GM18511 (cell line): ENCODE data around the gene RNF4.
A peak's percentile ranks its signal among the peaks of the same experiment; 100 is the strongest.

Source experiments
- ATAC-seq: cut with Tn5 transposase; IDR thresholded peaks from one replicate; pipeline ENCODE4 v1.9.1; 2021; ENCODE audit warnings: mild to moderate bottlenecking, moderate library complexity; ENCODE audit not compliant: unreplicated experiment

RNF4 gene

DNA sequence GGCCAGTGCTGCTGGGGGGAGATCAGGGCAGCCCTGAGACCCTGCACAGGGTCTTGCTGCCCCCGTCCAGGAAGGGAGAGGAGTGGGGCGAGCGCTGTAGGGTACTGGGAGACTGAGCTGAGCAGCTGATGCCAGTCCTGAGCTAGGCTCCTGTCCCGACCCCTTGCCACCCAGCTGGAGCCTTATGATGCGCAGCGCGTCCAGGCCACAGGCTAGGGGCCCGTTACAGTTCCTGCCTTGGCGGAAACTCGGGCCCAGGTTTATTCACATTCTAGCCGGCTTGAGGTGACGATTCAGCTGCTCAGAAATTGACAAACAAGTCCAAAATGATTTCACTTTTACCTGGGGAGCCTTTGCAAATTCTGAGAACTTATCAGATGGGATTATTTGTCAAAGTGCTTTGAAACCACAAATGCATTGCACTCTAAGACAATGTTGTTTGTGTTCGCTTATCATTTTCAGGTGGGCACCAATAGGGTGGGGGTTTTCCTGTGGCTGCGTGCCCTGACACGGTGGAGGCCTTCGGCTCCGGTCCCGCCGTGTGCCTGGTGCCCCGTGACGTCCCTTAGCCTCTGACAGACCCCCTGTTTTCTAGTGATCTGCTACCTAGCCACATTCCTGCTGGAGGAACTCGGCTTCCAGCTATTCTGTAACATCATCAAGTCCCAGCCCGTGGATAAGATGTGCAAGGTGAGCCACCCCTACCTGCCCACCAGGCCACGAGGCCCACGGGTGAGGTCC, 31.3 kb upstream of the RNF4 start:
- ATAC-seq: no peak

DNA sequence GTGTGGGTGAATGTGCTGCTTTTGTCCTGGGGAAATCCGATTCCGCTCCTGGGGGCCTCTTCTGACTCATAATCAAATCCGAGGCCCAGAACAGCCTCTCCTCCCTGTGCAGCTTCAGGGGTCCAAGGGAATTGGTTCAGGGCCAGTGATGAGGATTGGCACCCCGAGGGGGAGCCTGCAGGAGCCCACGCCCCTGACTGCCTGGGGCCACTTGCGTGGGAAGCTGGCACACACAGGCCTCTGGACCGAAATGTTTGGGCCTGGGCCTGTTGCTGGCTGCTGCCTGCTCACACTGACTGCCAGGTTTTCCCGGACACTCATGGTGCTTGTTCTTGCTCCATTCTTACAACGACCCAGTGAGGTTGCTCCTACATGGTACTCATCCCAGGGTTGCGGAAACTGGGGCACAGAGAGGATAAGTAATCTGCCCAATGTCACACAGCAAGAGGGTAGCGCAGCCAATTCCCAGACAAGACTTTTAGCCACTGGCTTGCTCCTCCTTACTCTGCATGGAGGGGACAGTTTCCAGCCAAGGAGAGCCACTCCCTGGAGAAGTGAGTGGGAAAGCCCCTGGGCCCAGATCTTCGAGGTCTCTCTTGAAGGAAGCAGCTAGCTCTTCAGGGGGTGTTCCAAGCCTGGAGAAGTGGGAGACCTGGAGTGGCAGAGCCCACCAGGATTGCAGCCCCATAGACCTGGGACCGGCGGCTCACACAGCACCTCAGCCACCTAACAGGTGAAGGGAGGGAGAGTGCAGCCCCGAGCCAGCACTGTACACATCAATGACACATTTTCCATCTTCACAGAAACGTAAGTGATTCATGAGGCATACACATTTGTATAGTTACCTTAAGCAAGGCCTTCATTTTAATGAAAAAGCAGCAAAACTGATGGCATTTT, 29.8 kb upstream of the RNF4 start:
- no peak for ATAC-seq

GRCh38 chr4:2441393-2442174, 27.3 kb upstream of the RNF4 start:
- ATAC-seq: peak; percentile 87

DNA sequence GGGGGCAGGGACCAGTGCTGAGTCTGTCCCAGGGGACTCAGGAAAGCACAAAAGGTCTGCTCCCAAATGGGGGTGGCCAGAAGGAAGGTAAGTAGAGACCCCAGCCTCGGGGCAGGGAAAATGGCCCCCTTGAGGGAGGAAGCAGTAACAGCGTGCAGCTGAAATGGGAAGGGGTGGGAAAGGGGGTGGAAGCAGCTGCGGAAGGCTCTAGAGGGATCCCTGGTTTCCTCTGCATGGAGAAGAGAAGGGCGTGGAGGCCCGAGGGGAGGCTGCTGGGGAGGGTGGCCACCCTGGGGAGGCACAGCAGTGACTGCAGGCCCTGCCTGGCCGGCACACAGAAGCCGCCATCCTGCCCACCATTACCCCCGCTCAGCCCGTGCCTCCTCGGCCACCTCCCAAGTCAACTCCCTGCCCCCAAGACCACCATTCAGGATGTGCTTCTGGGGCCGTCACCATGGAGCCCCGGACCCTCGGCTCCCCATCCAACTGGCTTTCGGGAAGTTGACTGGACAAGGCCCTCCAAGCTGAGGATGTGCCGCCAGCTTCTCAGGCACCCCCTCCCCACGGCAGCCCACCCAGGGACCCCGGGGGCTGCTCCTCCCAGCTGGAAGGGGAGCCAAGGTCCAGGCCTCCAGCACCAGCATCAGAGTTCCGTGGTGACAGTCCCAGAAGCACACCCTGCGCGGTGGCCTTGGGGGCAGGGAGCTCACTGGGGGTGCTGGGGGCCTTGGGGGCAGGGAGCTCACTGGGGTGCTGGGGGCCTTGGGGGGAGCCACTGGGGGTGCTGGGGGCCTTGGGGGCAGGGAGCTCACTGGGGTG, 26.5 kb upstream of the RNF4 start:
- ATAC-seq: no peak

- ATAC-seq: no peak
These were observed 25.7 kb upstream of the RNF4 start for GRCh38 chr4:2443061-2443730.

- no peak for ATAC-seq
These were observed 24.8 kb upstream of the RNF4 start for GRCh38 chr4:2443956-2444740.

DNA sequence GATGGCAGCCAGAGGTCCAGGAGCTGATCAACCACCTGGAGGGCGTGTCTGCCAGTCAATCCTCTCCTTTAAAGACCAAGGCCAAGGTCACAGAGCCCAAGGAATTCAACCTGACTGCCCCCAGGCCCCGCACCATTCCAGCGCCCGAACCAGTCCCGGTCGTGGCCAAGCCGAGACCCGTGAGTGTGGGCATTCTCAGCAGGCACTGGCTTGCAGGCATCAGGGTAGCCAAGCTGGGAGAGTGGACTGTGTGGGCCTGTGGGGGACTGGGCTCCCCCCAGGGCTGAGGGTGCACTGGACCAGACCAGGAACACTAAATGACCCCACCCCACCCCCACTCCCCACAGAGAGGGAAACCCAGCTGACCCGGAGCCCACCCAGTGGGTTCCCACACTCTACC, 23.8 kb upstream of the RNF4 start:
- no peak for ATAC-seq

- no peak for ATAC-seq
These were observed 23.3 kb upstream of the RNF4 start for GRCh38 chr4:2445571-2445970.

DNA sequence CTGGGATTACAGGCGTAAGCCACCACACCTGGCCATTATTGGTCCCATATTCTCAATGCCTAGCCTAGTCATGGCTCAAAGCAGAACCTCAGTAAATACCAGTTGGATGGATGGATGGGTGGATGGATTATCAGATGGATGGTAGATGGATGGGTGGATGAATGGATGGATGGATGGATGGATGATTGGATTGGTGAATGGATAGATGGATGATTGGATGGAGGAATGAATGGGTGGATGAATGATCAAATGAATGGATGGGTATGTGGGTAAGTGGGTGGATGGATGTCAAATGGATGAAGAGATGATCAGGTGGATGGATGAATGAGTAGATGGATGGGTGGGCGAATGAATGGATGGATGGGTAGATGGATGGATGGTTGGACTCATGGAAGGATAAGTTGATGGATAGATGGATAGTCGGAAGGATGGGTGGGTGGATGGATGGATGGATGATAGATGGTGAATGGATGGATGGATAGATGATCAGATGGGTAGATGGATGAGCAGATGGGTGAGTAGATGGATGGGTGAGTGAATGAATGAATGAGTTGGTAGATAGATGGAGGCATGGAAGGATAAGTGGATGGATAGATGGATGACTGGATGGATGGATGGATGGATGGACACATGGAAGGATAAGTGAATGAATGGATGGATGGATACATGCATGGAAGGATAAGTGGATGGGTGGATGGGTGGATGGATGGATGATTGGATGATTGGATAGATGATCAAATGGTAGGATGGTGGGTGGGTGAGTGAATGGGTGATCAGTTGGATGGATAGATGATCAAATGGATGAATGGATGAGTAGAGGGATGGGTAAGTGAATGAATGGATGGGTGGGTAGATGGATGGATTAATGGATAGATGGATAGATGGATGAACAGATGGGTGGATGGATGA, 22.0 kb upstream of the RNF4 start:
- ATAC-seq: no peak

- no peak for ATAC-seq
These were observed 20.3 kb upstream of the RNF4 start for GRCh38 chr4:2448589-2448988.

GRCh38 chr4:2449051-2449450, 19.9 kb upstream of the RNF4 start:
- no peak for ATAC-seq

GRCh38 chr4:2449511-2450392, 19.2 kb upstream of the RNF4 start:
- ATAC-seq: no peak

DNA sequence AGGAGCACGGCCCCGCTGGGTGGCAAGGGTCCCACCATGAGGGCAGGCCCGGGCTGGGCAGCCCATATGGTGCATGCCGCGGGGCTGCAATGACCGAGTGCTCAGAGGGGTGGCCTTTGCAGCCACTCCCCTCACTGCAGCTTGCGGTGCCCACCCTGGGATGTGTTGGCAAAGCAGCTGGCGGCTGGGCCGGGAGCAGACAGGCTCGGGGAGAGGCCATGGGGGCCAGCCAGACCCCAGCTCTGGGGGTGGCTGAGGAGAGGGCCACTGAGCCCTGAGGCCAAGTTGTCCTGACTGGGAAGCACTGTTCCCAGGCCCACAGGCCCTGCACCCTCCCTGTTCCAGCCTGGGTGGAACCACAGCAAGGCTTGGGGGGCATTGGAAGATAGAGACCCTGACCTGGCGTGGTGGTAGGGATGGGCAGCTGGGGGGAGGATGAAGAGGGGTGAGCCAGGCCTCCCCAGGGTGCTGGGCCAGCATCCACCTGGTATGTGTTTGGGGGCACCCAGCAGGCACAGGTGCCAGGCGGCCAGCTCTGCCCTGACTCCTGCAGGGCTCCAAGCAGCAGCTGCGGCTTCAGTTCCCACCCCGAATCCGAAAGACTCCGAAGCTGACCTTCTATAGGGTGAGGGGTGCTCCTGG, 18.4 kb upstream of the RNF4 start:
- ATAC-seq: no peak

- no peak for ATAC-seq
These were observed 17.8 kb upstream of the RNF4 start for GRCh38 chr4:2451036-2451520.

GRCh38 chr4:2451821-2452785, 16.8 kb upstream of the RNF4 start:
- no peak for ATAC-seq
